Fibroblast of lung (primary cell): ENCODE data around the gene RNPEPL1.

Source experiments
- CTCF ChIP-seq, 2 donors: IDR thresholded peaks in 1 of 2; conservative IDR thresholded peaks in 1 of 2; 1 replicate in 1 of 2; 2 replicates in 1 of 2; pipeline ENCODE4 v1.5.1; 2011 to 2012; ENCODE audit warnings: low read length in 2 of 2, control low read depth in 1 of 2, inconsistent platforms in 1 of 2, low read depth in 1 of 2, mild to moderate bottlenecking in 1 of 2
- EZH2 ChIP-seq: IDR thresholded peaks from 2 replicates; pipeline ENCODE4 v1.5.1; 2012; ENCODE audit warnings: low read length, control low read depth, mild to moderate bottlenecking; ENCODE audit errors: missing control alignments

DNA sequence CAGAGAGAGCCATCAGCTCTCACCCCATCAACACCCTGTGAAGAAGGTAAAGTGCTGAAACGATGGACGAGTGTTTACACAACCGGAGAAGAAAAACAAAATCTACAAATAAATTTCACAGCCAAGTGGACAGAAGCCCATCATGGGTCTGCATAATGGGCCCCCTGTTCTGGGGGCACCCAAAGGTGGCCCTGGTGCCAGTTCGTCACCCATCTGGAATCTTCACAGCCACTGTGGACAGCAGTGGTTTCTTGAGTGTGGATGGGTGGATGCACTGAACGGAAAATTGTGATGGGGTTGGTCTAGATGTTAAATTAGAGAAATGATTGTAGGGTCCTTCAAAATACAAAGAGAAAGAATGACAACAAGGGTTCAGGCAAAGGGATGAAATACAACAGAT, 49.3 kb upstream of the RNPEPL1 start:
- TF ChIP-seq CTCF (conservative IDR thresholded peaks at IDR 0.05 in 1 of 2, IDR thresholded peaks at IDR 0.05 in 1 of 2; ENCODE audit: low read depth in 1 of 2, low read length in 2 of 2): no peak
- TF ChIP-seq EZH2: no peak
